GM12864 (cell line): ENCODE results near the gene PDHX.
"Not testable (repeated sequence)": the region's sequence is repeated elsewhere in the genome, so short reads cannot be mapped to it uniquely, and the experiment has no call there.

Experiments used
- DNase-seq: peaks from one replicate; pipeline ENCODE4 v3.0.0-alpha.2; 2011; ENCODE audit warnings: low read depth
- H3K4me3 ChIP-seq: 2 replicates; pipeline ENCODE4 v1.5.1; 2011; ENCODE audit warnings: mild to moderate bottlenecking, low read depth, low read length, control low read depth
- TF ChIP-seq, protein P1 (sequence below): IDR thresholded peaks from 2 replicates; pipeline ENCODE4 v1.5.1; 2011; ENCODE audit warnings: low read depth, mild to moderate bottlenecking, moderate library complexity, low read length, control low read depth, inconsistent platforms; ENCODE audit errors: missing control alignments

Gene PDHX

GRCh38 chr11:34909415-34909814 lies 7.0 kb upstream of the PDHX start:
- TF ChIP-seq, protein P1, sequence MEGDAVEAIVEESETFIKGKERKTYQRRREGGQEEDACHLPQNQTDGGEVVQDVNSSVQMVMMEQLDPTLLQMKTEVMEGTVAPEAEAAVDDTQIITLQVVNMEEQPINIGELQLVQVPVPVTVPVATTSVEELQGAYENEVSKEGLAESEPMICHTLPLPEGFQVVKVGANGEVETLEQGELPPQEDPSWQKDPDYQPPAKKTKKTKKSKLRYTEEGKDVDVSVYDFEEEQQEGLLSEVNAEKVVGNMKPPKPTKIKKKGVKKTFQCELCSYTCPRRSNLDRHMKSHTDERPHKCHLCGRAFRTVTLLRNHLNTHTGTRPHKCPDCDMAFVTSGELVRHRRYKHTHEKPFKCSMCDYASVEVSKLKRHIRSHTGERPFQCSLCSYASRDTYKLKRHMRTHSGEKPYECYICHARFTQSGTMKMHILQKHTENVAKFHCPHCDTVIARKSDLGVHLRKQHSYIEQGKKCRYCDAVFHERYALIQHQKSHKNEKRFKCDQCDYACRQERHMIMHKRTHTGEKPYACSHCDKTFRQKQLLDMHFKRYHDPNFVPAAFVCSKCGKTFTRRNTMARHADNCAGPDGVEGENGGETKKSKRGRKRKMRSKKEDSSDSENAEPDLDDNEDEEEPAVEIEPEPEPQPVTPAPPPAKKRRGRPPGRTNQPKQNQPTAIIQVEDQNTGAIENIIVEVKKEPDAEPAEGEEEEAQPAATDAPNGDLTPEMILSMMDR, result no peak
- H3K4me3 ChIP-seq, result no peak overlapping the region
- DNase-seq, result no peak

DNA sequence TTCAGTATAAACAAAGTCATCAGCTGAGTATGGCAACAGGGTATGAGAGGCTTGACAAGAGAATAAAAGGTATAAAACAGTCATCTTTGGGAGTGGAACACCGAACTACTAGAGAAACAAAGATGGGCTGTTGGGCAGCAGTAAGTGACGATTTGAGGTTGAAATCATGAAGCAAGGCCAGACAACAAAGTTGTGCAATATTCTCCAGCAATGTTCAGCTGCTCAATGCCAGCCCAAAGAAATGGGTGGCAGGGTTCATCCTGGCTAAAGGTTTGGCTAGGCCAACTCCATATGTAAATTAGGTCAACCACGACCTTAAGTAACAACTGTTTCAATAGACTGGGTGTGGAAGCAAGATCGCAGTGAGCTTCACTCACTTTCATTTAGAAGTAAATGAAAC lies 6.5 kb upstream of the PDHX start:
- no peak overlapping the region for H3K4me3 ChIP-seq
- TF ChIP-seq, protein P1, result no peak
- no peak for DNase-seq

- no peak for DNase-seq
- TF ChIP-seq, protein P1, result no peak
- H3K4me3 ChIP-seq, result no peak overlapping the region
Observed at GRCh38 chr11:34910817-34911216, 5.6 kb upstream of the PDHX start.

DNA sequence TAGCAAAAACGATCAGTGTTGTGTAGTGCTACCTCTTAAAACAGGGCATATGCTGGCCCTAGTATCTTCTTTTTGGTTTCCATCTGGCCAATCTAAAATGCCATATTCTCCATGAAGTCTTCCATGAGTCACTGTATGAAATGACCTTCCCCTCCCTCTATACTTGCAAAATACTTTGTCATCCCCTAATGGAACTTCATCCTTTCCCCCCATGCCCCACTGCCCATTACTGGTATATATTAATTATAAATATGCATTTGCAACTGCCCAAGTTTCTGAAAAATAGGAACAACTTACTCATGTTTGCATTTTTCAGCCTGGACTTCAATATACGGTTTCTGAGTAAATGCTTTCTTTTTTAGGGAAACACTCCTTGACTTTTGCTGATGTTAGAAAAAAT lies 4.7 kb upstream of the PDHX start:
- TF ChIP-seq, protein P1, result no peak
- no peak for DNase-seq

DNA sequence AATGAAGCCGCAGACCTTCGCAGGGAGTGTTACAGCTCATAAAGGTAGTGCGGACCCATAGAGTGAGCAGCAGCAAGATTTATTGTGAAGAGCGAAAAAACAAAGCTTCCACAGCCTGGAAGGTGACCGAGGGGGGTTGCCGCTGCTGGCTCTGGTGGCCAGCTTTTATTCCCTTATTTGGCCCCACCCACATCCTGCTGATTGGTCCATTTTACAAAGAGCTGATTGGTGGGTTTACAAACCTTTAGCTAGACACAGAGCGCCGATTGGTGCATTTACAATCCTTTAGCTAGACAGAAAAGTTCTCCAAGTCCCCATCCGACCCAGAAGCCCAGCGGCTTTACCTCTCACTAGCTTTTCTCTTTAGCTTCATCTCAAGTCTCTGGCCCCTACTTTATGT lies 2.9 kb upstream of the PDHX start:
- DNase-seq, result not testable (repeated sequence)

More for the DNA sequence above, 4.7 kb upstream of the PDHX start:
- no peak overlapping the region for H3K4me3 ChIP-seq

GRCh38 chr11:34915136-34916014 lies 1.0 kb upstream of the PDHX start:
- TF ChIP-seq, protein P1, result no peak
- DNase-seq, result no peak
- H3K4me3 ChIP-seq, result peak overlapping the region; percentile 97

More for the DNA sequence above, 2.9 kb upstream of the PDHX start:
- H3K4me3 ChIP-seq, result not testable (repeated sequence)

GRCh38 chr11:34916843-34917770 lies 689 bp downstream of the PDHX start:
- no peak for DNase-seq
- TF ChIP-seq, protein P1, result no peak
- H3K4me3 ChIP-seq, result peak overlapping the region; percentile 97
